ENCODE measurements around the gene ZC2HC1C.

- TF ChIP-seq, protein P1, sequence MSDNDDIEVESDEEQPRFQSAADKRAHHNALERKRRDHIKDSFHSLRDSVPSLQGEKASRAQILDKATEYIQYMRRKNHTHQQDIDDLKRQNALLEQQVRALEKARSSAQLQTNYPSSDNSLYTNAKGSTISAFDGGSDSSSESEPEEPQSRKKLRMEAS (CRISPR knock-in tag; IDR thresholded peaks at IDR 0.05): no peak
- TF ChIP-seq EZH2 (IDR thresholded peaks at IDR 0.05; ENCODE audit: borderline replicate concordance, low read depth, low read length): no peak
- TF ChIP-seq POLR3A (IDR thresholded peaks at IDR 0.05; ENCODE audit: borderline replicate concordance, extremely low read depth, insufficient read depth, insufficient read length): no peak
- TF ChIP-seq REST (IDR thresholded peaks at IDR 0.05; ENCODE audit: borderline replicate concordance): no peak
- no peak for TF ChIP-seq REST (CRISPR knock-in tag; IDR thresholded peaks at IDR 0.05; ENCODE audit: low read depth)
- no peak for TF ChIP-seq POLR2A (conservative IDR thresholded peaks at IDR 0.05)
- TF ChIP-seq, protein P2, sequence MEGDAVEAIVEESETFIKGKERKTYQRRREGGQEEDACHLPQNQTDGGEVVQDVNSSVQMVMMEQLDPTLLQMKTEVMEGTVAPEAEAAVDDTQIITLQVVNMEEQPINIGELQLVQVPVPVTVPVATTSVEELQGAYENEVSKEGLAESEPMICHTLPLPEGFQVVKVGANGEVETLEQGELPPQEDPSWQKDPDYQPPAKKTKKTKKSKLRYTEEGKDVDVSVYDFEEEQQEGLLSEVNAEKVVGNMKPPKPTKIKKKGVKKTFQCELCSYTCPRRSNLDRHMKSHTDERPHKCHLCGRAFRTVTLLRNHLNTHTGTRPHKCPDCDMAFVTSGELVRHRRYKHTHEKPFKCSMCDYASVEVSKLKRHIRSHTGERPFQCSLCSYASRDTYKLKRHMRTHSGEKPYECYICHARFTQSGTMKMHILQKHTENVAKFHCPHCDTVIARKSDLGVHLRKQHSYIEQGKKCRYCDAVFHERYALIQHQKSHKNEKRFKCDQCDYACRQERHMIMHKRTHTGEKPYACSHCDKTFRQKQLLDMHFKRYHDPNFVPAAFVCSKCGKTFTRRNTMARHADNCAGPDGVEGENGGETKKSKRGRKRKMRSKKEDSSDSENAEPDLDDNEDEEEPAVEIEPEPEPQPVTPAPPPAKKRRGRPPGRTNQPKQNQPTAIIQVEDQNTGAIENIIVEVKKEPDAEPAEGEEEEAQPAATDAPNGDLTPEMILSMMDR (IDR thresholded peaks at IDR 0.05 in 2 of 3, conservative IDR thresholded peaks at IDR 0.05 in 1 of 3; ENCODE audit: insufficient read depth in 2 of 3, low read depth in 1 of 3, low read length in 3 of 3): no peak
- TF ChIP-seq ZNF592 (IDR thresholded peaks at IDR 0.05): no peak
- TF ChIP-seq, protein P3, sequence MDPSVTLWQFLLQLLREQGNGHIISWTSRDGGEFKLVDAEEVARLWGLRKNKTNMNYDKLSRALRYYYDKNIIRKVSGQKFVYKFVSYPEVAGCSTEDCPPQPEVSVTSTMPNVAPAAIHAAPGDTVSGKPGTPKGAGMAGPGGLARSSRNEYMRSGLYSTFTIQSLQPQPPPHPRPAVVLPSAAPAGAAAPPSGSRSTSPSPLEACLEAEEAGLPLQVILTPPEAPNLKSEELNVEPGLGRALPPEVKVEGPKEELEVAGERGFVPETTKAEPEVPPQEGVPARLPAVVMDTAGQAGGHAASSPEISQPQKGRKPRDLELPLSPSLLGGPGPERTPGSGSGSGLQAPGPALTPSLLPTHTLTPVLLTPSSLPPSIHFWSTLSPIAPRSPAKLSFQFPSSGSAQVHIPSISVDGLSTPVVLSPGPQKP (CRISPR knock-in tag; IDR thresholded peaks at IDR 0.05): no peak
These were observed 25.5 kb downstream of the ZC2HC1C start for GRCh38 chr14:75094896-75095295.

All from K562 (cell line).